HG03103 (cell line): ENCODE data around the gene HIF1A.
"Not testable (repeated sequence)": the region's sequence is repeated elsewhere in the genome, so short reads cannot be mapped to it uniquely, and the experiment has no call there.

ENCODE experiments used
- ATAC-seq: cut with Tn5 transposase; IDR thresholded peaks from one replicate; pipeline ENCODE4 v1.9.1; 2021; ENCODE audit warnings: low read depth; ENCODE audit not compliant: unreplicated experiment

The HIF1A gene

DNA sequence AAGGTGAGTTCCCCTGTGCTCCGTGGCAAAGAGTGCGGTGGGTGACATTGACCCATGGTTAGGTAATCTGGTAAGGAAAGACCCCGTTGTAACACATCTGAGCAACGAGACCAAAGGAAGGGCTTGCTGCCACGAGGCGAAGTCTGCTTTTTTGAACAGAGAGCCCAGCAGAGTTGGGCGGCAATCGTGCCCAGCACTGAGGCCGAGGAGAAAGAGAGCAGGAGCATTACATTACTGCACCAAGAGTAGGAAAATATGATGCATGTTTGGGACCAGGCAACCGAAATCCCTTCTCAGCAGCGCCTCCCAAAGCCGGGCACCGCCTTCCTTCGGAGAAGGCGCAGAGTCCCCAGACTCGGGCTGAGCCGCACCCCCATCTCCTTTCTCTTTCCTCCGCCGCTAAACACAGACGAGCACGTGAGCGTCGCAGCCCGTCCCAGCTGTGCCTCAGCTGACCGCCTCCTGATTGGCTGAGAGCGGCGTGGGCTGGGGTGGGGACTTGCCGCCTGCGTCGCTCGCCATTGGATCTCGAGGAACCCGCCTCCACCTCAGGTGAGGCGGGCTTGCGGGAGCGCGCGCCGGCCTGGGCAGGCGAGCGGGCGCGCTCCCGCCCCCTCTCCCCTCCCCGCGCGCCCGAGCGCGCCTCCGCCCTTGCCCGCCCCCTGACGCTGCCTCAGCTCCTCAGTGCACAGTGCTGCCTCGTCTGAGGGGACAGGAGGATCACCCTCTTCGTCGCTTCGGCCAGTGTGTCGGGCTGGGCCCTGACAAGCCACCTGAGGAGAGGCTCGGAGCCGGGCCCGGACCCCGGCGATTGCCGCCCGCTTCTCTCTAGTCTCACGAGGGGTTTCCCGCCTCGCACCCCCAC lies at the start of gene HIF1A:
Gene HIF1A (plus strand): TSS at position 684 of the 865 bp plus-strand sequence. CDS start 292 bp downstream, outside the sequence.
- peak; percentile 94 for ATAC-seq

DNA sequence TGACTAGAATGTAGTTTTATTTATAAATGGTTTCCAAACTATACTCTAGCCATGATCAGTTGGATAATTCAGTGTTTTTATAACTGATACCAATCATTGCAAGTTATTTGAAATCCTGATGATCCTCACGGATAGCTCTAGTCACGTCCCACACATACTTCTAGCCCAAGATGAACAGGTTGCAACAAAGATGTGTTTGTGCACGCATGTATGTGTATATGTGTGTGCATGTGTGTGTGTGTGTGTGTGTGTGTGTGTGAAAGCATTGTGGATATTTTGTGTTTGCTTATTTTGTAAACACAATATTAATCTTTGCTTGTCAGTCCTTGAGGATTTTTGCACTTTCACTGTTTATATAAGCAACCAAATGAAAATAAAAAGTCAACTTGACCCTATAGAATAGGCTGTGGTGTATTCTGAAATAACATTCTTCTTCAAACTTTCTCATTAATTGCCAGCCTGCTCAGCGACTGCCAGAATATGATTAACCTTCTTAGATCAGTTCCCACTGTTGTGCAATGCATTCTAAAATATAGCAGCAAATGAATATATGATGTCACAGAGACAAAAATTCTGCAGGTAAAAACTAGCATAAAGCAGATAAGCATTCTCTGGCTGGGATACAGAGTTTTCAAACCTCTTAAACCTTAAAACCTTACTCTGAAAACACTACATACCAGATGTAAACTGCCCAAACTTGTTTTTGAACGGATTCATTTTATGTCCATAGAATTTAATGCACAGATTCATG lies 48.8 kb upstream of the HIF1A start:
- ATAC-seq = no peak

DNA sequence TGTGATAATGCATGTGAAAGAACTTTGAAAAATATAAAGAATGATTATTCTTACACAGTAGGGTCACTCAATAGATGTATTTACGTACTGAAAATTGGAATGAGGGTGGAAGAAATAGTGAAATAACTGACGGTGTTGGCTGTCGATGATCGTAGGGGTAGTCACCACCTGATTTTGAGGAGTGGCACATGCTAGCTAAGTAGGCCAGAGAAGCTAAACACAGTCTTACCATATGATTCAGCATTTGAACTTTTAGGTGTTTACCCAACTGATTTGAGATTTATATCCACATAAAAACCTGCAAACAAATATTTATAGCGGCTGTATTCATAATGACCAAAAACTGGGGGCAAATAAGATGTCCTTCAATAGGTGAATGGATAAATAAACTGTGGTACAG lies 47.6 kb upstream of the HIF1A start:
- ATAC-seq = no peak

DNA sequence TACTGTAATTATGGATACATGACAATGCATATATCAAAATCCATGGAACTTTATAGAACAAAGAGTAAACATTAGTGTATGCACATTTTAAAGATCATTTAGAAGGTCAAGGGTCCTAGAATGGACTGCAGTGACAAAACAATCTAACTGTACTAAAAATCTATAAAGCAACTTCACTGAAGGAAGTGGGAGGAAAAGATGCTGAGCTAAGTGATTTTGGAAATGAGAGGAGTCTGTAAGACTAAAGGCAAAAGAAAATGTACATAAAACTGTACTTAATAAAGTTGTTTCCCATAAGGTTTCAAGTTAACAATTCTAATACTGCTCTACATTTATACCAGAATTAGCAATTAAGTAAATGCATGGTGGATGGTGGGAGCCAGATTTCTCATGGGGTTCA lies 46.9 kb upstream of the HIF1A start:
- no peak for ATAC-seq

DNA sequence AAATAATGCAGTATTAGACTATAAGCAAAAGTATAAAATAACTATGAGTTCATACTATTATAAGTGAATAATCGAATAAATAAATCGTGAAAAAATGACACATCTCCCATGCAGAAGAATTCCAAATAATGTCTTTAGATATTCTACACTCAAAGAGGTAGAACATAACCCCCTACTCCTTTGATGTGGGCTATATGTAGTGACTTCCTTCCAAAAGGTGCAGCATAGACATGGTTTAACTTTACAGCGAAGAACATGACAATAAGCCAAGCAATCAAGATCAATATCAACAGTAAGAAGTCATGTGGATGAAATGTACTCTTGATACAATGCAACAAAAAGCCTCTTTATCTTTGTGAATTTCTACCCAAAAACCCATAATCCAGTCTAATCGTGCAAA lies 46.0 kb upstream of the HIF1A start:
- ATAC-seq = no peak

DNA sequence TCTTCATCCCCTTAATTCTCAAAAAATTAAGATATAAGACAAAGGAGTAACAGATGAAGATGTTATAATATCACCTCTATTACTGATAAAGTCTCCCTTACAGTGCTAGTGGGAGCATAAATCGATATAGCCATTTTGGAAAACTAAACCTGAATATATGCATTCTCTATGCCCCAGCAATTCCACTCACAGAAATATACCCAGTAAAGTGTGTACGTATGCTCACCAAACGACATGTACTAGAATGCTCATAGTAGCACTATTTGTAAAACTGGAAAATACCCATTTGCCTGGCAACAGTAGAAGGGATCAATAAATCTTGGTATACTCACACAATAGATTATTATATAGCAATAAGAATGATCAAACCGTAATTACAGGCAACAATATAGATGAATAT lies 44.0 kb upstream of the HIF1A start:
- ATAC-seq = no peak

DNA sequence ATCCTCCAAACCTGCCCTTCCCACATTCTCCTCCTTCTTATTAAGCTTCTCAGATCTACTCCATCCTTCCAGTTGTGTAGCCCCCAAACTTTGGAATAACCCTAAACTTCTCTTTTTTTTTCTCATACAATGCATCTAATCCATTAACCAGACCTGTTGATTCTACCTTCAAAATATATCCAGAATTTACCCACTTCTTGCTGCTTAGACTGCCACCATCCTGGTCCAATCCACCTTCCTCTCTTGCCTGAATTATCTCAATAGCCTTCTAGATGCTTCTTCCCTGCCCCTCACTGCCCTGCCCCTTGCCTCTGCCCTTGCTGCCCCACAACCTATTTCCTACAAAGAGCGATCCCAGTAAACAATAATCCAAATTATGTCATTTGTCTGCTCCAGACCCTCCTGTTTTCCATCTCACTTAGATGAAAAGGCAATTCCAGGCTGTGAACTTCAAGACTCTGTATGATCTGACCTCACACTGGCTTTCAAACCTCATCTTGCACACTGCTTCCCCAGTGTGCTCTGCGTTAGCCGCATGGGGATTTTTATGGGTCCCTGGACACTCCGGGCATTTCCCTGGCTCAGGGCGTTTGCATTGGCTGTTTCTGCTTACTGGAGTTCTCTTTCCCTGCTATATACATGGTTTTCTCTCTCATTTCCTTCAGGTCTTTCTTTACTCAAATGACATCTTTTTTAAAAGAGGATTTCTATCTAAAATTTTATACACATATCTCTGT lies 42.6 kb upstream of the HIF1A start:
- no peak for ATAC-seq

DNA sequence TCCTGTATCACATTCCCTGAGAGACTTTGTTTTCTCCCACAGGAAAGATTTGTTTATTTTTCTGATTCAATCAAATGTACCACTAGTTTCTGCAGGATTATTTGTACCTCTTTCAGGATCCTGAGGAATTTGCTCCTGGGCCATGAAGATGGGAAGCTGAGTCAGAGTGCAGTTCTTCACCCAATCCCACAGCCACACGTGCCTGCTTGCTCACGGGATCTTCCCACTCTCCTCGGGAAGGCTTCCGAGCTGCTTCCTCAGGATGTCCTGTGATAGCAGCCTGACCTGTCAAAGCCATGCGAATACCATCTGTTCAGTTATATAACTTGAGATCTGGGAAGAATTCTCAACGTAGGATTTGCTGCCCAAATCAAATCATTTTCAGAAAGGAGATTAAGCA lies 41.8 kb upstream of the HIF1A start:
- no peak for ATAC-seq

DNA sequence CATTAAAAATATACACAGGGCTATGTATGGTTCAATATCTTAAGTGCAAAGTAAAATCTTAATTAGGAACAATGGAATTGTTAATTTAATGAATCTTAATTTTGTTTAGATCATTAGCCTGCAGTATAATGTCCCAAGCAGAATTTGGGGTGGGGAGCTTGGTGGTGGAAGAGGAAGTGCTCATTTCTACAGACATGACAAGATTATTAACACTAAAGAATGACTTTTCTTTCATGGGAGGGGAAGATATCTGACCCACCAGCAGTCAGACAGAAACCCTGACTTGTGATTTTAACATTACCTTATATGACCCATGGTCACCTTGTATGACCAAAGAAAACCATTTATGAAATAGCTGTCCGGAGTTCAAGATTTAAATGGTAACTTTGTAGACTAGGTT lies 41.3 kb upstream of the HIF1A start:
- ATAC-seq = no peak

DNA sequence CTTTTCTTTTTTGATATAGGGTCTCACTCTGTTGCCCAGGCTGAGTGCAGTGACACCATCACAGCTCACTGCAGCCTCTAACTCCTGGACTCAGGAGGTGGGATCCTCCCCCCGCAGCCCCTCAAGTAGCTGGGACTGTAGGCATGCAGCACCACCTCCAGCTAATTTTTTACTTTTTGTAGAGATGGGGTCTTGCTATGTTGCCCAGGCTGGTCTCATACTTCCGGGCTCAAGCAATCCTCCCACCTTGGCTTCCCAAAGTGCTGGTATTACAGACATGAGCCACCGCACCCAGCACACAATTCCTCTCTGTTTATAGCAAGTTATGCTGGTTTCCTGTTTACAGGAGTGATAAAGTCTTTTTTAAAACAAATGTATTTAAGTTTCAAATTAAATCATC lies 39.5 kb upstream of the HIF1A start:
- no peak for ATAC-seq

DNA sequence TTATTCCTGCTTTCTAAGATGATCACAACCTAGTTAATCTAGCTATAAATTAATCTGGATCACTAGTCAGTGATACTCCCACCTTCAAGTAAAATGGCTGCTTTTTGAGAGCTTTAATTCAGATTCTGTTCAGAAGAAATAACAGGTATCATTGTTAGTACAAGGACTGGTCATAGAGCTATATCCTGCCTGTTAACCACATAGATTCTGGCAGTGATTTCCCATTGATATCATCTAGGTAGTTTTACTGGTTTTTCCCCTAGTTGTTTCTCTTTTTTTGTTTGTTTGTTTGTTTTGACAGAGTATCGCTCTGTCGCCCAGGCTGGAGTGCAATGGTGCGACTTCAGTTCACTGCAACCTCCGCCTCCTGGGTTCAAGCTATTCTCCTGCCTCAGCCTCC lies 39.0 kb upstream of the HIF1A start:
- no peak for ATAC-seq

DNA sequence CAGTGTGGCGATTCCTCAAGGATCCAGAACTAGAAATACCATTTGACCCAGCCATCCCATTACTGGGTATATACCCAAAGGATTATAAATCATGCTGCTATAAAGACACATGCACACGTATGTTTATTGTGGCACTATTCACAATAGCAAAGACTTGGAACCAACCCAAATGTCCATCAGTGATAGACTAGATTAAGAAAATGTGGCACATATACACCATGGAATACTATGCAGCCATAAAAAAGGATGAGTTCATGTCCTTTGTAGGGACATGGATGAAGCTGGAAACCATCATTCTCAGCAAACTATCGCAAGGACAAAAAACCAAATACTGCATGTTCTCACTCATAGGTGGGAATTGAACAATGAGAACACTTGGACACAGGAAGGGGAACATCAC lies 37.2 kb upstream of the HIF1A start:
- not testable (repeated sequence) for ATAC-seq

DNA sequence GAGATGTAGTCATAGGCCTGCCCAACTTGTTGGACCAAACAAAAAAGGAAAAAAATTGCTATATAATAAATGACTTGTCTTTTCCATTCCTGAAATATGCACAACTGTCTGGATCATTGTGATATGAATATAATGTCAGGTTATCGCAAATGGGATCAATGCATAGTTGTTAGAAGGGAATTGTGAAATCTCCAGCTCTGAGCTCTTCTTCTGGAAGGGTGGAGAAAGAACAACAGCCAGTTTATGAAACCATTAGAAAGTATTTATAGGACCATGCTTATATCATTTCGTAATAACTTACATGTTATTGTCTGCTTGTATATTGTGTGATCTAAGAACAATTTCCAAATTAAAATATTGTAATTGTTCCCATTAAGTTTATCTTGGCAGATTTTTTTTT lies 35.7 kb upstream of the HIF1A start:
- ATAC-seq = no peak

DNA sequence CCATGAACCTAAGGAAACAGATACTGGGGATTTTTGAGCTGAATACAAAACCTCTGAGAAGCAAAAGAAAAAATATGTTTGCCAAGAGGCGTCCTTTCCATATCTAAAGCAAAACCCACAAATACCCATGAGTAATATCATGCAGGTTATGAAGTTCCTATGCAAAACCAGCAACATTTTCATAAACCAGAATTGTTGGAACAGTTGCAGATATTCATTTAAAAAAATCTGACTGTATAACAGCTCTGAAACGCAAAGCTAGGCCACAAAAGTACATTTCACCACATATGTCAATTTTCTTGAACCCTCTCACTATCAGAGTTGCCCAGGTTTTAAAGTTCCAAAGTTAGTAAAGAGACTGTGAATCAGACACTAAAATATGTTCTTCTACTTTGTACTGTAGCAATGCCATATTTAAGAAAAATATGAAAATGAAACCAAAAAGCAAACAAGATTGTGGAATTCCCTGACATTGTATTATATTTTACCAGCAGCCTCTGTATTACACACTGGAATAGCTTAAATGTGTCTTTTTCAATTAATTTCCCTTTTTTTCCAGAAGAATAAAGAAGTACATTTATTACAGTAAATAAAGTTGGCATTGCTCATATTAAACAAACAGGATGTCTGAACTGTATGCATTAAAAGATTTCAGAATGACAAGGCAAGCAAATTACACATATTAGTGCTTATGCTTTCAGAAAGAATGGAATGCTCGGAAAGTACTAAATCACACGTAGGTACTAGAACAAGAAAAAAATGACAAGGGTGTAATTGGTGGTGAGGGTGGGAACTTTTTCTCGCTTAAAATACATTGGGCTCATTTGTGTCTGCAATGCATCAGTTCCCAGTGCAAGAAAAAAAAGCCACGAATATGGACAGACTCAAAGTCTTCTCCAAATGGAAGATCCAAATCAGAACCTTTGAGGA lies 33.6 kb upstream of the HIF1A start:
- peak; percentile 0 for ATAC-seq

DNA sequence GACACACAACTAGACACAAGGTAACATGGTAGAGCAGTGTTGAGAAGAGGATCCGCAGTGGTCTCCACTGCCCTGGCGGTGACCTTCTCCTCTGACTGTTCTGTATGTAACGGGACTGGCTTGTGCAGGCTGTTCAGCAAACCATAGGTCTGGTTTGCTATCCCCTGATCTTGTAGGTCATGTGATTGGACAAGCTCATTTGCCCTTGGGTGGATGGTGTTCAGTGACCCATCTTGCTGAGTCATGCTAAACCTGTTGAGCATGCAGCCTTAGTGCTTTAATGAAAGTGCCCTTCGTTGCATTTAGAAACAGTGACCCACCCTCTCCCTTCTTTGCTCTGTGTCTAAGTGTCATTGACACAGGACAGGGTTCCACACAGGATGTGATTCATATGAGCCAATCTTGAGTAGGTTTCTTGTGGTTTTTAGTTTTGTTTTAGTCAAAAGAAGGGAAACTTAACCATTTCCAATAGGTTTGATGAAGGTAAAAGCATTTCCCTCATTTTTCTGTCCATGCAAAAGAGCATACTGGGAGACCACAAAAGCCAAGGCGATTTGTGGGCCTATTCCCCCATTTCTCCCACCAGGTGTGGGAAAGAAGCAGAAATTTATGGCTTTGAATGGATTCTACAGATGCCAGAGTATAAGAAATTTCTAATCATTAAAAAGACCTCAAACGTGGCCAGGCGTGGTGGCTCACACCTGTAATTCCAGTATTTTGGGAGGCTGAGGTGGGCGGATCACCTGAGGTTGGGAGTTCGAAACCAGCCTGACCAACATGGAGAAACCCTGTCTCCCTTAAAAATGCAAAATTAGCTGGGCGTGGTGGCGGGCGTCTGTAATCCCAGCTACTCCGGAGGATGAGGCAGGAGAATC lies 32.6 kb upstream of the HIF1A start:
- ATAC-seq = peak; percentile 89

DNA sequence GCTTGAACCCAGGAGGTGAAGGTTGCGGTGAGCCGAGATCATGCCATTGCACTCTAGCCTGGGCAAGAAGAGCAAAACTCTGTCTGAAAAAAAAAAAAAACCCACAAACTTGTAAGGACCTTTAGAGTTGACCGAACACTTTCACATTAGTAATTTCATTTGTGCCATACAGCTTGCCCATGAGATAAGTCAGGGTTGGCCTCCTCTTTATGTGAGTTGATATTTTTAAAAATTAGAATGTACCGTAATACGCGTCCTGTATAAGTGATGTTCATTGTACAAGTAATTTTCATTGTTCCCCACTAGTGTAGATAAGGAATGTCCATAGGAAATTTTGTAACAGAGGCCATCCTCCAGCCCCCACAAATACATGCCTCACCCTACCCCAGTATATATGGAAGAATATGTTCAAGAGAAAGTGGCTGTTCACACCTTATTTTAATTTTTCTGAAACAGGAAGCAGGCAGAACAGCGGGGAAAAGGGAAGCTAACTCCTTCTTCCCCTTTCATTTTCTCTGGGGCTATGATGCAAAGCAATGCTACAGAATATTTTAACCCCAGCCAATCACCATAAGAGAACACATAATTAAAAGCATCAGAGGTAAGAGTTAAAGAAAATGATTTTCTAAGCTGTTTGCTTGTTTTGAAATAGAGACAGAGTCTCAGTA lies 31.9 kb upstream of the HIF1A start:
- no peak for ATAC-seq

DNA sequence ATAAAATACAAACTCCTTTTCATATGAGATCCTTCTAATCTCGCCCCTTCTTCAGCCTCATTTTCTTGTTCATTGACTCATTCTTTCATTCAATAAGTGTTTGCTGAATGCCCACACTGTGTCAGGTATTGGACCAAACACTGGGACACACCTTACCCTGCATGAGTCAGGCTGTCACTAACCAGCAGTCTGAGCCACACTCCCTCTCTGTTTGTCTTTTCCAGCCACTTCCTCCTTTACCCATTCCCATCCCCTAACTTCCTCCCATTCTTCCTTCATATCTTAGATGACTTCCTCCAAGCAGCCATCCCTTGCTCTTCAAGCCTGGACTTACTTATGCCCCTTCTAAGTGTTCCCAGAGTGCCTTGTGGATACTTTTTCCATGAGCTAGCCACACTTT lies 27.0 kb upstream of the HIF1A start:
- ATAC-seq = no peak

DNA sequence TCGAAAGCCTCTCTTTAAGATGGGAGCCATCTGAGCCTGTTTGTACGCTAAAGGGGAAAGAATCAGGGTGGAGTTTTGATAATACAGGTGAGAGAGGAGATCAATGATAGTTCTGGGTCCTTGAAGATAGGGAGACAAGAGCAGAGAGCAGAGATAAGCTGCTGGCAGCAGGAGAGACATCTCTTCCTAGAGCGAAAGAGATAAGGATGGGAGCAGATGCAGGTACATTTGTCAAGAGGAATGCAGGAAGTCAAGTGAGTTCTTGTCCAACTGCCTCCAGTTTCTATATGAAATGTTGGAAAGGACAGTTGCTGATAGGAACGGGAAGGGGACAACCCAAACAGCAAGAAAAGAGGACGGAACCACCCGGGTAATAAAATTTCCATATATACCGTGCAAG lies 24.7 kb upstream of the HIF1A start:
- ATAC-seq = no peak

DNA sequence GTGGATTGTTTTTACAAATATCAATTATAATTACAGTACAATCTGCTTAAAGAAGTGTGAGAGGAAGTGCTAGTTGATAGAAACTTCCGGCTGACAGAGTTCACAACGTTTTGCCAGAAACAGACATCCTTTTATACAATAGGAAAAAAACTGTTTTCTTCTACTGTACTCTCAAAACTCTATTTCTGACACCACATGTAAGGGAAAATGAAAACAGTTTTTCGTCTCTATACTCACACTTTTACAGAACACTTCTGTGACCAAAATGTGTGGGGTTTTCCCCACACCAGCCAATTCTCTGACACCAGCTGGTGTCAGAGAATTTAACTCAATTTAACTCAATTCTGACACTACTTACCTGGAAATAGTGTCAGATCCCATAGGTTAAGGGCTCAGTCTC lies 24.2 kb upstream of the HIF1A start:
- peak; percentile 77 for ATAC-seq
